HepG2 (cell line): ENCODE results near the gene YY1AP1. TPM values are rescaled to one million over a fixed set of nuclear protein-coding genes. Genes with fewer than 3 reads are reported as not detected.
"Not testable (repeated sequence)": the region's sequence is repeated elsewhere in the genome, so short reads cannot be mapped to it uniquely, and the experiment has no call there.

Experiments
- ATAC-seq: fragments of 200-7000 bp; cut with Tn5 transposase; 3 replicates; pipeline ENCODE4 v1.9.1; 2020; ENCODE audit warnings: mild to moderate bottlenecking, moderate library complexity
- BruUV-seq: library from RNA; stranded (reverse); fragments of 400-500 nt; replicated peaks from 2 replicates; lab custom pipeline; 2021; lab: Mats Ljungman, UMichigan
- CTCF ChIA-PET: fragments of 300-600 bp; formaldehyde crosslinking; extraction: SDS; loops from one replicate; lab custom pipeline; 2021; ENCODE audit warnings: low total read pairs, inconsistent platforms, low intra/inter-chr PET ratio; lab: Yijun Ruan, JAX
- POLR2A ChIA-PET: fragments of 350-600 bp; sonication (Branson Sonifier 250); formaldehyde crosslinking; loops from one replicate; lab custom pipeline; 2020; ENCODE audit warnings: antibody characterized with exemption, inconsistent platforms; lab: Yijun Ruan, JAX
- DNase-seq: peaks from one replicate; pipeline ENCODE4 v3.0.0-alpha.2; 2015; ENCODE audit warnings: low spot score
- FAIRE-seq: peaks from 3 replicates; lab custom pipeline; 2011; peaks lifted over from hg19 to GRCh38; lab: Jason Lieb, UNC
- H2AFZ ChIP-seq: one replicate; pipeline ENCODE4 v1.6.1; 2011; ENCODE audit warnings: low read length, inconsistent platforms
- H3K27ac ChIP-seq: fragments of 300-600 bp; 3 replicates; pipeline ENCODE4 v1.8.0; 2011; ENCODE audit warnings: mixed run types, mild to moderate bottlenecking, mixed read lengths, low read length, inconsistent platforms; ENCODE audit not compliant: insufficient read depth; ENCODE audit errors: extremely low read length
- H3K27me3 ChIP-seq, 2 experiments: fragments of 200-600 bp in 1 of 2; 2 replicates in 1 of 2; 3 replicates in 1 of 2; pipeline versions ENCODE4 v1.6.0 to v1.8.0; 2011; ENCODE audit warnings: low read length in 2 of 2, mild to moderate bottlenecking in 2 of 2, moderate library complexity in 2 of 2, inconsistent platforms in 1 of 2; ENCODE audit not compliant: insufficient read depth in 2 of 2, control insufficient read depth in 1 of 2
- H3K36me3 ChIP-seq, 2 experiments: fragments of 200-600 bp in 1 of 2; replicated peaks in 1 of 2; 2 replicates in 1 of 2; 3 replicates in 1 of 2; pipeline versions ENCODE4 v1.5.1 to v1.8.0; 2011; ENCODE audit warnings: low read length in 2 of 2, inconsistent platforms in 1 of 2; ENCODE audit not compliant: insufficient read depth in 2 of 2, control insufficient read depth in 1 of 2
- H3K4me1 ChIP-seq: 2 replicates; pipeline ENCODE4 v1.5.1; 2012; ENCODE audit warnings: low read length, inconsistent platforms; ENCODE audit not compliant: insufficient read depth
- H3K4me2 ChIP-seq: 2 replicates; pipeline ENCODE4 v1.6.0; 2011; ENCODE audit warnings: low read depth, low read length, inconsistent platforms
- H3K4me3 ChIP-seq, 3 experiments: fragments of 200-600 bp in 1 of 3; sonication (generic), shearing (Covaris generic) in 1 of 3; replicated peaks in 1 of 3; 2 replicates each; pipeline ENCODE4 v1.5.1; 2011 to 2016; ENCODE audit warnings: low read length in 3 of 3, inconsistent platforms in 2 of 3, low read depth in 2 of 3, mild to moderate bottlenecking in 2 of 3, control low read depth in 1 of 3, mixed read lengths in 1 of 3; ENCODE audit not compliant: insufficient read depth in 1 of 3
- H3K79me2 ChIP-seq: one replicate; pipeline ENCODE4 v1.6.1; 2011; ENCODE audit warnings: low read length, inconsistent platforms; ENCODE audit not compliant: insufficient read depth
- H3K9ac ChIP-seq: 2 replicates; pipeline ENCODE4 v1.6.0; 2011; ENCODE audit warnings: mild to moderate bottlenecking, low read depth, low read length, inconsistent platforms; ENCODE audit not compliant: insufficient read depth
- H3K9me3 ChIP-seq: 2 replicates; pipeline ENCODE4 v1.5.1; 2012; ENCODE audit warnings: mild to moderate bottlenecking, low read length
- H4K20me1 ChIP-seq: 2 replicates; pipeline ENCODE4 v1.6.0; 2011; ENCODE audit warnings: inconsistent platforms, mild to moderate bottlenecking, low read length, moderate library complexity; ENCODE audit not compliant: insufficient read depth
- EZH2 ChIP-seq: conservative IDR thresholded peaks from 2 replicates; pipeline ENCODE4 v1.6.1; 2012; ENCODE audit warnings: mild to moderate bottlenecking, low read depth, low read length, moderate library complexity
- PHF5A ChIP-seq: IDR thresholded peaks from one replicate; pipeline ENCODE4 v1.6.1; 2018; ENCODE audit warnings: low read depth, missing genetic modification reagents; ENCODE audit not compliant: unreplicated experiment
- RBM39 ChIP-seq: fragments of 200-400 bp; formaldehyde crosslinking; IDR thresholded peaks from one replicate; pipeline ENCODE4 v1.6.1; 2018; ENCODE audit warnings: antibody characterized with exemption, mild to moderate bottlenecking, low read depth, low read length; ENCODE audit not compliant: poor library complexity, severe bottlenecking
- ZNF333 ChIP-seq: sonication (generic); formaldehyde crosslinking; IDR thresholded peaks from 2 replicates; pipeline ENCODE4 v1.4.0; 2020; ENCODE audit warnings: mild to moderate bottlenecking, missing genetic modification reagents, borderline replicate concordance
- ZNF747 ChIP-seq: sonication (generic); formaldehyde crosslinking; IDR thresholded peaks from 2 replicates; pipeline ENCODE4 v1.8.1; 2023; ENCODE audit warnings: missing genetic modification reagents, mild to moderate bottlenecking, borderline replicate concordance
- WGBS: methylation state at CpG from one replicate; pipeline ENCODE4 v1.1.6; 2017; ENCODE audit warnings: low lambda C conversion rate; 5-methylcytosine and 5-hydroxymethylcytosine counted together
- in situ Hi-C: cut with HindIII; loops from 2 replicates; pipeline ENCODE4 v1.10.0; 2017; ENCODE audit warnings: low pct_unique_long_range_greater_than_20kb; ENCODE audit not compliant: extremely low pct_ligation_motif_present
- intact Hi-C: fragments of 100-400 bp; cut with micrococcal nuclease; formaldehyde crosslinking; loops from one replicate; pipeline ENCODE4 v1.10.0; 2022; ENCODE audit not compliant: unreplicated experiment
- polyA plus RNA-seq, 8 experiments: library from polyadenylated mRNA; depleted of rRNA in 3 of 8; stranded (reverse) in 7 of 8; unstranded in 1 of 8; fragments of >200 nt; fragmentation: Illumina TruSeq in 4 of 8; extraction: Trizol in 4 of 8; gene quantifications; 2 replicates each; pipeline versions ENCODE4 v1.2.1 to v1.2.3, GENCODE V29; 2011 to 2016; ENCODE audit warnings: low read depth in 4 of 8, missing spikeins in 1 of 8, mixed read lengths in 1 of 8; ENCODE audit not compliant: insufficient read depth in 1 of 8
- total RNA-seq, 5 experiments: library from RNA; depleted of rRNA; stranded (reverse); fragments of >200 nt; fragmentation: Illumina TruSeq; extraction: Trizol; gene quantifications; 2 replicates each; pipeline ENCODE4 v1.2.3, GENCODE V29; 2016; ENCODE audit warnings: low read depth in 1 of 5
- TF ChIP-seq, protein P1 (sequence below): sonication (generic); formaldehyde crosslinking; IDR thresholded peaks from 2 replicates; pipeline ENCODE4 v1.4.0; 2020; ENCODE audit warnings: mild to moderate bottlenecking, missing genetic modification reagents, borderline replicate concordance
- TF ChIP-seq, protein P2 (sequence below): sonication (generic); formaldehyde crosslinking; IDR thresholded peaks from 2 replicates; pipeline ENCODE4 v1.4.0; 2020; ENCODE audit warnings: missing genetic modification reagents

The YY1AP1 gene
- total and polyA plus RNA-seq, 2 of the 13 experiments (the other 11 are each of a cell fraction or from before 2014, with no cell fraction given) = 28.5 to 69.4 TPM

DNA sequence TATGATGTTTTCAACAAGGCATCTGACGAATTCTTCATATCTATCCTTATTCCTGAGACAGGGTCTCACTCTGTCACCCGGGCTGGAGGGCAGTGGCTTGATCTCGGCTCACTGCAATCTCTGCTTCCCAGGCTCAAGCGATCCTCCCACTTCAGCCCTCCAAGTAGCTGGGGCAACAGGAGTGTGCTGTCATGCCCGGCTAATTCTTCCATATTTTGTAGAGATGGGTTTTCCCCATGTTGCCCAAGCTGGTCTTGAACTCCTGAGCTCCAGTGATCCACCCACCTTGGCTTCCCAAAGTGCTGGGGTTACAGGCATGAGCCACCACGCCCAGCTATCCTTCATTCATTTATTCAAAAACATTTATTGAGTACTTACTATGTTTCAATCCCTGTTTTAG lies 8.0 kb downstream of the YY1AP1 start:
- BruUV-seq = no TSS peak

DNA sequence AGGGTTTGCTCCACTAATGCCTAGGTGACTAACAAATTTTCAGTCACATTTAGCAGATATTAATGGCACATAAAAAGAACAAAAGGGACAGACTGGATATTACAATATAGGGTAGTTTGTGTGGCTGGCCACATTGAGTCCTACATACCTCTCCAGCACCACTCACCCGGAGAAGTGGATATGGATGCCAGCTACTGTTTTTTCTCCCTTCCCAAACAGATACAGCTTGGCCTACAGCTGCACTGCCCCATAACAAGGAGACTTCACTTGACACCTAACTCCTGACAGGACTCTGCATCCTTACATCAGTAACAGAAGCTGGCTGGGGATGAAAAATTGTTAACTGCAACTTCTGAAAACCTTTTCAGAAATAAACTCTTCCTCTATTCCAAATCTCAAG lies 9.6 kb downstream of the YY1AP1 start:
- H3K4me1 ChIP-seq, H4K20me1 ChIP-seq, H3K4me2 ChIP-seq, intact Hi-C loops, H3K4me3 ChIP-seq, BruUV-seq, H3K9ac ChIP-seq, CTCF ChIA-PET, H2AFZ ChIP-seq, H3K9me3 ChIP-seq, DNase-seq, in situ Hi-C loops, ATAC-seq, H3K27ac ChIP-seq, FAIRE-seq, H3K27me3 ChIP-seq, POLR2A ChIA-PET: not testable (repeated sequence)
- Histone ChIP-seq H3K36me3 (peaks cover 16 to 61% of the 10 kb centered on the region in 2 experiments; a peak in 4 of 5 replicates), H3K79me2 (peaks cover 46% of the 10 kb centered on the region)
- WGBS = 100% methylated on average over 1 of the region's 1 CpG

More for the DNA sequence above, 8.0 kb downstream of the YY1AP1 start:
- FAIRE-seq (no peak), DNase-seq (no peak), ATAC-seq (no peak)
- Histone ChIP-seq H3K9me3 (no peaks in the 10 kb centered on the region), H3K27me3 (no peaks in the 10 kb centered on the region), H2AFZ (no peak overlapping the region), H3K4me2 (no peak overlapping the region), H3K36me3 (peaks cover 10 to 53% of the 10 kb centered on the region in 2 experiments; a peak in 4 of 5 replicates), H3K79me2 (peaks cover 62% of the 10 kb centered on the region), H3K27ac (no peak overlapping the region), H4K20me1 (peaks cover 8% of the 10 kb centered on the region), H3K4me1 (peaks cover 14% of the 10 kb centered on the region; the same call in 1 of the 2 replicates), H3K9ac (no peak overlapping the region), H3K4me3 (no peak overlapping the region)
- WGBS = 97% methylated on average over 6 of the region's 6 CpGs
- TF ChIP-seq EZH2 (no peak), RBM39 (no peak), ZNF333 (CRISPR knock-in tag) (no peak), ZNF747 (CRISPR knock-in tag) (no peak), PHF5A (no peak)
- TF ChIP-seq, protein P1, sequence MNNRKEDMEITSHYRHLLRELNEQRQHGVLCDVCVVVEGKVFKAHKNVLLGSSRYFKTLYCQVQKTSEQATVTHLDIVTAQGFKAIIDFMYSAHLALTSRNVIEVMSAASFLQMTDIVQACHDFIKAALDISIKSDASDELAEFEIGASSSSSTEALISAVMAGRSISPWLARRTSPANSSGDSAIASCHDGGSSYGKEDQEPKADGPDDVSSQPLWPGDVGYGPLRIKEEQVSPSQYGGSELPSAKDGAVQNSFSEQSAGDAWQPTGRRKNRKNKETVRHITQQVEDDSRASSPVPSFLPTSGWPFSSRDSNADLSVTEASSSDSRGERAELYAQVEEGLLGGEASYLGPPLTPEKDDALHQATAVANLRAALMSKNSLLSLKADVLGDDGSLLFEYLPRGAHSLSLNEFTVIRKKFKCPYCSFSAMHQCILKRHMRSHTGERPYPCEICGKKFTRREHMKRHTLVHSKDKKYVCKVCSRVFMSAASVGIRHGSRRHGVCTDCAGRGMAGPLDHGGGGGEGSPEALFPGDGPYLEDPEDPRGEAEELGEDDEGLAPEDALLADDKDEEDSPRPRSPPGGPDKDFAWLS = no peak
- TF ChIP-seq, protein P2, sequence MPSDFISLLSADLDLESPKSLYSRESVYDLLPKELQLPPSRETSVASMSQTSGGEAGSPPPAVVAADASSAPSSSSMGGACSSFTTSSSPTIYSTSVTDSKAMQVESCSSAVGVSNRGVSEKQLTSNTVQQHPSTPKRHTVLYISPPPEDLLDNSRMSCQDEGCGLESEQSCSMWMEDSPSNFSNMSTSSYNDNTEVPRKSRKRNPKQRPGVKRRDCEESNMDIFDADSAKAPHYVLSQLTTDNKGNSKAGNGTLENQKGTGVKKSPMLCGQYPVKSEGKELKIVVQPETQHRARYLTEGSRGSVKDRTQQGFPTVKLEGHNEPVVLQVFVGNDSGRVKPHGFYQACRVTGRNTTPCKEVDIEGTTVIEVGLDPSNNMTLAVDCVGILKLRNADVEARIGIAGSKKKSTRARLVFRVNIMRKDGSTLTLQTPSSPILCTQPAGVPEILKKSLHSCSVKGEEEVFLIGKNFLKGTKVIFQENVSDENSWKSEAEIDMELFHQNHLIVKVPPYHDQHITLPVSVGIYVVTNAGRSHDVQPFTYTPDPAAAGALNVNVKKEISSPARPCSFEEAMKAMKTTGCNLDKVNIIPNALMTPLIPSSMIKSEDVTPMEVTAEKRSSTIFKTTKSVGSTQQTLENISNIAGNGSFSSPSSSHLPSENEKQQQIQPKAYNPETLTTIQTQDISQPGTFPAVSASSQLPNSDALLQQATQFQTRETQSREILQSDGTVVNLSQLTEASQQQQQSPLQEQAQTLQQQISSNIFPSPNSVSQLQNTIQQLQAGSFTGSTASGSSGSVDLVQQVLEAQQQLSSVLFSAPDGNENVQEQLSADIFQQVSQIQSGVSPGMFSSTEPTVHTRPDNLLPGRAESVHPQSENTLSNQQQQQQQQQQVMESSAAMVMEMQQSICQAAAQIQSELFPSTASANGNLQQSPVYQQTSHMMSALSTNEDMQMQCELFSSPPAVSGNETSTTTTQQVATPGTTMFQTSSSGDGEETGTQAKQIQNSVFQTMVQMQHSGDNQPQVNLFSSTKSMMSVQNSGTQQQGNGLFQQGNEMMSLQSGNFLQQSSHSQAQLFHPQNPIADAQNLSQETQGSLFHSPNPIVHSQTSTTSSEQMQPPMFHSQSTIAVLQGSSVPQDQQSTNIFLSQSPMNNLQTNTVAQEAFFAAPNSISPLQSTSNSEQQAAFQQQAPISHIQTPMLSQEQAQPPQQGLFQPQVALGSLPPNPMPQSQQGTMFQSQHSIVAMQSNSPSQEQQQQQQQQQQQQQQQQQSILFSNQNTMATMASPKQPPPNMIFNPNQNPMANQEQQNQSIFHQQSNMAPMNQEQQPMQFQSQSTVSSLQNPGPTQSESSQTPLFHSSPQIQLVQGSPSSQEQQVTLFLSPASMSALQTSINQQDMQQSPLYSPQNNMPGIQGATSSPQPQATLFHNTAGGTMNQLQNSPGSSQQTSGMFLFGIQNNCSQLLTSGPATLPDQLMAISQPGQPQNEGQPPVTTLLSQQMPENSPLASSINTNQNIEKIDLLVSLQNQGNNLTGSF = no peak
- POLR2A ChIA-PET = interaction anchor here (0.6 to 1.2 kb wide), 2 partner anchors 32 to 264 kb away, joined by 3 to 5 read pairs; no protein-coding TSS in a partner anchor
- CTCF ChIA-PET = no interaction called here
- in situ Hi-C loops (no loop called here), intact Hi-C loops (no loop called here)
